NCI-H526 (cell line): ENCODE data around the gene WDR62.
A peak's percentile ranks its signal among the peaks of the same experiment; 100 is the strongest.
"Not testable (repeated sequence)": the region's sequence is repeated elsewhere in the genome, so short reads cannot be mapped to it uniquely, and the experiment has no call there.

Experiments used
- DNase-seq, 2 experiments: peaks; one replicate each; lab custom pipeline; 2025; lab: John Stamatoyannopoulos, UW

Gene WDR62

GRCh38 chr19:36032251-36033104, 22.2 kb upstream of the WDR62 start, which contains the start of gene CLIP3:
Gene CLIP3 (minus strand): TSS chr19:36032873. CDS start chr19:36032357, 516 bp downstream.
- DNase-seq = peak in 1 of 2 experiments; percentile 82

GRCh38 chr19:36040495-36040894, 14.2 kb upstream of the WDR62 start:
- no peak for DNase-seq

- not testable (repeated sequence) for DNase-seq
Measured at GRCh38 chr19:36041092-36041491, 13.6 kb upstream of the WDR62 start.

- DNase-seq = no peak
Measured at GRCh38 chr19:36041831-36042230, 12.9 kb upstream of the WDR62 start.

- DNase-seq = no peak
Measured at GRCh38 chr19:36043952-36044351, 10.7 kb upstream of the WDR62 start.

GRCh38 chr19:36046443-36047050, 8.2 kb upstream of the WDR62 start:
- DNase-seq = no peak

GRCh38 chr19:36047835-36048234, 6.9 kb upstream of the WDR62 start:
- DNase-seq = no peak

- DNase-seq = no peak
Measured at GRCh38 chr19:36049080-36049698, 5.5 kb upstream of the WDR62 start.

GRCh38 chr19:36051236-36051635, 3.5 kb upstream of the WDR62 start:
- peak; percentile 20 to 54 for DNase-seq

GRCh38 chr19:36051637-36052036, 3.1 kb upstream of the WDR62 start:
- DNase-seq = peak in 1 of 2 experiments; percentile 18

- DNase-seq = peak; percentile 99 to 100
Measured at GRCh38 chr19:36054119-36054732, 471 bp upstream of the WDR62 start, which contains the start of gene THAP8. Gene THAP8 (minus strand): TSS chr19:36054285. CDS start chr19:36054217, 68 bp downstream.

GRCh38 chr19:36058481-36059179, 3.9 kb downstream of the WDR62 start:
- DNase-seq = peak; percentile 42 to 51

GRCh38 chr19:36059180-36059910, 4.6 kb downstream of the WDR62 start:
- no peak for DNase-seq

- peak; percentile 11 to 62 for DNase-seq
Measured at GRCh38 chr19:36060430-36060829, 5.7 kb downstream of the WDR62 start.

GRCh38 chr19:36061367-36061766, 6.7 kb downstream of the WDR62 start:
- DNase-seq = no peak

- no peak for DNase-seq
Measured at GRCh38 chr19:36064826-36065225, 10.1 kb downstream of the WDR62 start.

- DNase-seq = no peak
Measured at GRCh38 chr19:36067681-36068080, 13.0 kb downstream of the WDR62 start.

- DNase-seq = not testable (repeated sequence)
Measured at GRCh38 chr19:36068810-36069499, 14.3 kb downstream of the WDR62 start.

GRCh38 chr19:36072081-36072480, 17.4 kb downstream of the WDR62 start:
- no peak for DNase-seq
